IPS-15b (cell line): ENCODE data around the gene B3GALT4.

Source experiments
- H3K27me3 ChIP-seq: one replicate; pipeline ENCODE4 v1.6.1; 2013; ENCODE audit warnings: low read length; ENCODE audit not compliant: control insufficient read depth, insufficient read depth
- H3K36me3 ChIP-seq: one replicate; pipeline ENCODE4 v1.6.1; 2013; ENCODE audit warnings: low read length; ENCODE audit not compliant: control insufficient read depth, insufficient read depth
- H3K4me1 ChIP-seq: one replicate; pipeline ENCODE4 v1.6.1; 2013; ENCODE audit warnings: mild to moderate bottlenecking, low read length; ENCODE audit not compliant: control insufficient read depth, insufficient read depth
- H3K4me3 ChIP-seq: one replicate; pipeline ENCODE4 v1.5.1; 2013; ENCODE audit warnings: low read depth, low read length
- H3K9ac ChIP-seq: one replicate; pipeline ENCODE4 v1.6.1; 2013; ENCODE audit warnings: low read depth, mild to moderate bottlenecking, low read length
- H3K9me3 ChIP-seq: one replicate; pipeline ENCODE4 v1.6.1; 2013; ENCODE audit warnings: mild to moderate bottlenecking, low read length; ENCODE audit not compliant: control insufficient read depth, insufficient read depth

The B3GALT4 gene

DNA sequence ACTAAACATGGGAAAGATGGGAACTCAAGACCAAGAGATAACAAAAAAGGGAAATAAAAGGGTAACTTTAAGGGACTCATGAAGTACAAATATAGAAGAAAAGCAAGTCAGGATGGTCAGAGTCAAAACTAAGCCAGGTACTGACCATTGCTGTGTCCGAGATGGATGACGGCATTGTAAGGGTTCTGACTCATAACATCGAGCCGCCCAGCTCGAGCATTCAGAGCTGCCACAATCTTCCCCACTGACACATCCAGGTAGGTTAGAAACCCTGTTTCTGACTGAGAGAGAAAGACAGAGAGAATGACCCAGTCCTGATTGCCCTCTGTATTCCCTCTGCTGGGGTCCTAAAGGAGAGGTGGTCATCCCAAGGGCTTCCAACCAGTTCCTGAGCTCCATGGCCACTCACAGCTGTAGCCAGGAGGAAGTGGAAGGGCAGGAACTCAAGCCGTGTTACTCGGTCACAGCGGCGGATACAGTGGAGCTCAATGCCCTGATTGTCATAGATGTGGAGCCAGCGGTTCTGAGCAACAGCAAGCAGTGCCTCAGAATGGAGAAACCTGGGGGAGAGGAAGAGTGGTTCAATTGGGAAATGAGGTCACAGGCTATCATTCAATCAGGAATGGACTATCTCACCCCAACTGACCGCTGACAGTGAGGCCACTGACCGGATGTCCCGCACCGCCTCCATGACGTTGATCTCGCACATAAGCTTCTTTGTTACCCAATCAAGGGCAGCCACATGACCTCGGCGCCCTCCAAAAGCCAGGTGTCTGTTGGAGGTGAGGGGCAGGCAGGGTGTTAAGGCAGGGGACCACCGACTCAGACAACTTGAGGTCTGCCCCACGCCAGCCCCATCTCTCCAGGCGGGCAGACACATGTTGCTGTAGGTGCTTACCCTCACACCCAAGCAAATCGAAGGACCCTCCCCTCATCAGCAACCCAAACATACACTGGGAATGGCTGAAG is 10.3 kb downstream of the B3GALT4 start:
- H3K4me1 ChIP-seq: peaks cover 4% of the 10 kb centered on the region
- H3K36me3 ChIP-seq: peaks cover 19% of the 10 kb centered on the region
- H3K9me3 ChIP-seq: no peaks in the 10 kb centered on the region
- no peak overlapping the region for H3K4me3 ChIP-seq
- no peaks in the 10 kb centered on the region for H3K27me3 ChIP-seq
- no peak overlapping the region for H3K9ac ChIP-seq

DNA sequence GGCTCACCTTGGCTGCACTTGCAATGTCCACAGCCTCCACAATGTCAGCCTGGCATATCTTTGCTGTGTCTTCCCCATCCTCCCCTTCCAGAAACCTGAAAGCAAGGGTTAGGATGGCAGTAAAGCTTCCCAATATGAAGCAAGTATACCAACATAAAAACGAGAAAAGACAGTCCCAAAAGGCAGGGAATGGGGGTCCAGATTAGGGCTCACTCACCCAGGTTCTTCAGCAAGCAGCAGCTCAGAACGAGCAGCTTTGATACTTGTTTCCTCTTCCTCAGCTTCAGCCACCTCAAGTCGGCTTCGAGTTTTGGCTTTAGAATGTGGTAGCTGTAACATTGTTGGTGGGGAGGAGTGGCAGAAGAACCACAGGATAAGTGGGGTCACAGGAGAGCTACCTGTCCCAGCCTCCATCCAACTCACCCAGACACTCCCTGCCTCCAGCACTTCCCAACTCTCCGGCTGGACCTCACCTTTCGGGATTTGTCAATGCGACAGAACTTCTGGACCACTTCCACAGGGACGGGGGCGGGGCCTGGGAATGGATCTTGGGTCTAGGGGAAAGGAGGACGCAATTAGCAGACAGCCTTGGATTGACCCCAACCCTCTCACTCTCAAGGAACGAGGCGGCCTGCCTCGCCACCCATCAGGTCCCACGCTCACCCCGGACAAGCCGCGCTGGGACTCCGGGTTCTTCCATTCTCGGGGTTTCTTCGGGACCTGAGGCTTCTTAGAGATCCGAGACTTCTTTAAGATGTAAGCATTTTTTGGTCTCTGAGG is 11.4 kb downstream of the B3GALT4 start:
- H3K27me3 ChIP-seq: no peaks in the 10 kb centered on the region
- peaks cover 4% of the 10 kb centered on the region for H3K4me1 ChIP-seq
- peak overlapping the region; percentile 95 for H3K4me3 ChIP-seq
- no peaks in the 10 kb centered on the region for H3K9me3 ChIP-seq
- peak overlapping the region; percentile 50 for H3K9ac ChIP-seq
- peaks cover 22% of the 10 kb centered on the region for H3K36me3 ChIP-seq

DNA sequence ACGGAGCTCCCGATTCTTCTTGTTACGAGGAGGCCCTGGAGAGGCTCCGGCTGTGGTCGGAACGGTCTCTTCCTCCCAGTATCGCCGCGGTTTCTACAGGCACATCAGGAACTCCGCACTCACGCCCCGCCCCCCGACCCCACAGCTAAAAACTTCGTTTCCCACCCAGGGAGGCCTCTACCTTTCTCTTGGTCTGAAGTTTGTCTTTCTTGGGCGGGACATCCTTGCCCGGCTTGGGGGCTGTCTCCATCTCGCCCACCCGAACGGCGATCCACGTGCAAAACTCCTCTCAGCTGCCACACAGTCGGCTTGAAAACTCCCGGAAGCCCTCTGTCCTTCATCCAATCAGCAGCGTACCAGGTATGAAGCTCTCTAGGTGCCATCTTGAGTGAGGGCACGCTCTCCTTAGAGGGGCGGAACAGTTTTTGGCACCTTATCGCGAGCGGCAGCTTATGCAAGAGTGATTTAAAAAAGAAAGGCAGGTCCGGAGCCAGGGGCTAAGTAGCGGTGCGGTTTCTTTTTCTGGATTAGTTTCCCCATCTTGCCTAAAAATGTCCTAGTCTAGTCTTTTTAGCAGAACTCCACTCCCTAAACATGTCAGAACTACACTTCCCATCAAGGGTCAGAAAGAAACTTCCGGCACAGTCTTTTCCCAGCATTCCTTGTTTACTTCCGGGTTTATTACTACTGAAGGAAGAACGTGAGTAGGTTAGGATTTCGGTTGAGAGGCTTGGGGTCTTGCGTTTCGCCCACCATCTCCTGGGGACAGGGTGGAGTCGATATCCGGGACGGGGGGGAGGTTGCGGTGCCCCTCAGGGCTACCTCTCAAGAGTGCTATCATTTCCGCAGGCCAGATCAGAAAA is 12.2 kb downstream of the B3GALT4 start, which contains the start of the genes PFDN6 and WDR46:
PFDN6 (plus strand) TSS at position 681 of the 863 bp plus-strand sequence. CDS start 256 bp downstream, outside the sequence.
WDR46 (minus strand) TSS at position 319 of the 863 bp plus-strand sequence; CDS start at position 250, 69 bp downstream.
- Histone ChIP-seq H3K36me3 (peaks cover 22% of the 10 kb centered on the region), H3K4me3 (peak within 1 kb of the TSS; percentile 95), H3K9me3 (no peaks in the 10 kb centered on the region), H3K27me3 (no peaks in the 10 kb centered on the region), H3K4me1 (peaks cover 4% of the 10 kb centered on the region), H3K9ac (peak within 1 kb of the TSS; percentile 87)

DNA sequence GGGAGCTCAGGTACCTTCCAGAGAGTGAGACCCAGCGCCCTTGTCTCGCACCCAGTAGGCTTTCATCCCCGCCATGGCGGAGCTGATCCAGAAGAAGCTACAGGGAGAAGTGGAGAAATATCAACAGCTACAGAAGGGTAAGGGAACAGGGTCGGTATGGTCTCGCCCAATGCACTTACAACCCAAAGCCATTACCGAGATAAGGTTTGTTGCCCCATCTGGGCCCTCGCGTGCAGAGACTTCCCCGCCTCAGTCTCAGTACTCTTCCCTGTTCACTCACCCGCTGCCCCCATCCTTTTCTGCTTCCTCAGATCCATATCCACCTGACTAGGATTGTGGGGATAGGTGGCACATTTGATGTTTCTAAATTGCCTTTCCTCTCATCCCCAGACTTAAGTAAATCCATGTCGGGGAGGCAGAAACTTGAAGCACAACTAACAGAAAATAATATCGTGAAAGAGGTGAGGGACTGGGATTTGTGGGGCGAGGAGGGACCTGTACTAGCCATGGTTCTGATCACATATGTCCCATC is 12.9 kb downstream of the B3GALT4 start:
- Histone ChIP-seq H3K36me3 (peaks cover 22% of the 10 kb centered on the region), H3K9ac (peak overlapping the region; percentile 87), H3K27me3 (no peaks in the 10 kb centered on the region), H3K4me3 (peak overlapping the region; percentile 95), H3K9me3 (no peaks in the 10 kb centered on the region), H3K4me1 (peaks cover 4% of the 10 kb centered on the region)

DNA sequence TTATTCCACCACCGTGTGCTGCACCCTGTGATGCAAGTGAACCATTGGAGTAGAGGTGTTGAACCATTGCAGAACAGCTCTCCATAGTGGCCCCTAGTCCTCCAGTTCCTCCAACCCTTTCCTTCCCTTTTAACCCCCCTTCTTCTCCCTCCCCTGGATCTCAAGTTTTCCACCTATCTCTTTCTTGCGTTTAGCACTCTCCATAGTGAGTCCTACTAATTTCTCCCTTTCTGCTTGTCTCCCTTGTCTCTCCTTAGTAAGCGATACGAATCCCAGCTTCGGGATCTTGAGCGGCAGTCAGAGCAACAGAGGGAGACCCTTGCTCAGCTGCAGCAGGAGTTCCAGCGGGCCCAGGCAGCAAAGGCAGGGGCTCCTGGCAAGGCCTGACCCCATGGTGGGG is 13.5 kb downstream of the B3GALT4 start:
- Histone ChIP-seq H3K9ac (peak overlapping the region; percentile 87), H3K4me1 (peaks cover 4% of the 10 kb centered on the region), H3K27me3 (no peaks in the 10 kb centered on the region), H3K9me3 (no peaks in the 10 kb centered on the region), H3K4me3 (peak overlapping the region; percentile 95), H3K36me3 (peaks cover 24% of the 10 kb centered on the region)

DNA sequence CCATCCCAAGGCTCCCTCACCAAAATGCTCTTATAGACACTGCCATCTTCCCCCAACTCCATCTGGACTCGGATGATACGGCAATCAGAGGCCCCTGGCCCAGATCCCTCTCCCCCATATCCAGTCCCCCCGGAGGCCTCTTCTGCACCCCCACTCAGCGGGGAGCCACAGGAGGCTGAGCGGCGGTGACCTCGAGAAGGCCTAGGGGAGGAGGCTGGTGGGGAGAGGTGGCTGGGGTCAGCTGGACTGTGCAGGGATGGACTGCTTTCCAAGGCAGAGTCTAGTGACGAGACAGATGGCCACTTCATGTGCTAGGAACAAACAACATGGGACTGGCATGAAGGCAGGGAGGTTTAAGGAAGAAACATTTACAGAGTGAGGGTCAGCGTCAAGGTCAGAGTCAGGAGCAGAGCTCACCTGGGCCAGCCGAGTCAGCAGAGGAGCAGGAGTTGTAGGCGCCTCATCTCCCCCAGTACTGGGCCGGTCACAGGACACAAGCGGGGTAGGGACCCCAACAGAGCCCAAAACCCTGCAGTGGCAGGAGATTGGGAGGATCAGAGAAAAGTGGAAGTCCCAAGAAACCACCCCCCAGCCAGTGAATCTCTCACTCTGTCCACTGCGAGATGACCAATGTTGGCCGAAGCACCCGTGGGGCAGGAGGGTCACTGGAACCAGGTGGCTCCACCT is 16.2 kb downstream of the B3GALT4 start:
- H3K9me3 ChIP-seq: no peaks in the 10 kb centered on the region
- no peak overlapping the region for H3K4me3 ChIP-seq
- peaks cover 2% of the 10 kb centered on the region for H3K4me1 ChIP-seq
- H3K9ac ChIP-seq: no peak overlapping the region
- no peaks in the 10 kb centered on the region for H3K27me3 ChIP-seq
- H3K36me3 ChIP-seq: peaks cover 27% of the 10 kb centered on the region

GRCh38 chr6:33294086-33294823 is 17.3 kb downstream of the B3GALT4 start:
- no peak overlapping the region for H3K4me3 ChIP-seq
- peaks cover 27% of the 10 kb centered on the region for H3K36me3 ChIP-seq
- no peaks in the 10 kb centered on the region for H3K4me1 ChIP-seq
- H3K27me3 ChIP-seq: no peaks in the 10 kb centered on the region
- no peak overlapping the region for H3K9ac ChIP-seq
- H3K9me3 ChIP-seq: no peaks in the 10 kb centered on the region

DNA sequence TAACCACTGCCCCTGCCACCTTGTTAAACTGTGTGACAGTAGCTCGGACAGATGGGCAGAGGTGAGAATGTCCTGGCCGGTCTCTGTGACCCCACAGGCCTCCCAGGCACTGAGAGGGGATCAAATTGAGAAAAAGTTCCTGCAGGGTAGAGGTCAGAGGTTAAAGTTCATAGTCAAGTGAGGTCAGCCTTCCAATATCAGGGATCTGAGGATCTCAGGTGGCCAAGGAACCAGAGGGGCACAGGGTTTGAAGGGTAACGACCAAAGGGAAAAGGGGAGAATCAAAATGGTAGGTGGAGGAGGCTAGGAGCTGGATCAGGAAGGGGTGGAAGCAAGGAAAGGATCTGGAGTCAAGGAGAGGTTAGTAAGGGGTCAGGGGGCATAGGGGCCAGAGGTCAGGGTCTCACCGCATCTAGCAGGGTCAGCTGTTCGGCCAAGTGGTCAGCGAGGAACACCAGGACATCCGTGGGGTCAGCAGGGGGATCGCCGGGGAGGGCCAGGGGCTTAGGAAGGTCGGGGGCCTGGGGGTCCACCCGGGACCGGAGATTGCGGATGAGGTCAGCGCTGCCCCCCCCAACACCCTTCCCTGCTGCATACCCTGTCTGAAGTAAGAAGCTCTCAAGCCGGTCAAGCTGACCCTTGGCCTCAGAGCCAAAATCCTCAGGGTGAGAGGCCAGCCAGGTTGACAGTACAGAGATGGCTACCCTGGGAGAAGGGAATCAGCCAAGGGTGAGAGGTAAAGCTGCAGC is 18.9 kb downstream of the B3GALT4 start:
- Histone ChIP-seq H3K4me3 (no peak overlapping the region), H3K4me1 (no peaks in the 10 kb centered on the region), H3K9ac (peak overlapping the region; percentile 13), H3K27me3 (no peaks in the 10 kb centered on the region), H3K36me3 (peaks cover 23% of the 10 kb centered on the region), H3K9me3 (no peaks in the 10 kb centered on the region)

DNA sequence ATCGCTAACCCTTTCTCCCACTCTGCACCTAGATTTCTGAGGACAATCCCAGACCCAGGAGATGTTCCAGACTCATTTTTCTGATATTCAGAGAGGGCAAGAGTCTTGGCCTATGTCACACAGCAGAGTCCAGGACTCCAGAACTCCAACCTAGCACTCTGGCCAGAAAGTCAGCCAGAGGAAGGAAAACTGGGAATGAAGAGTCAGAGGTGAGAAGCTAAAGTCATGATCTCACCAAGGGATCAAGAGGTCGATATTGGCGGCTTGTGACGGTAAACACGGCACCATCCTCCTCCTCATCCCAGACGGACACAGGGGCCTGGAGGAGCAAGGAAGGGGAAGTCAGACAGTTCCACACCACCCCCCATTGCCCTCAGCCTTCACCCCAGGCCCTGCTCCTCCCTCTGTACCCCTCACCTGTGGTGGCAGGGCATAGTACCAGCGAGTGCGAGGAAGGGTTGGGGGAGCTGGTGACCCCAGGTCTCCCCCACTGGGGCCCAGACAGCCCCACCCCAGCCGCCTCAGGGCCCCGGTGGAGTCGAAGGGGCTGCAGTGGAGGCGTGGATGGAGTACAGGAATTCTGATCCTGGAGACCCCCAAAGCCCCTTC is 20.0 kb downstream of the B3GALT4 start:
- Histone ChIP-seq H3K9me3 (no peaks in the 10 kb centered on the region), H3K9ac (peak overlapping the region; percentile 70), H3K4me3 (peak overlapping the region; percentile 74), H3K27me3 (no peaks in the 10 kb centered on the region), H3K4me1 (no peaks in the 10 kb centered on the region), H3K36me3 (peaks cover 18% of the 10 kb centered on the region)
